Endothelial cell of umbilical vein (primary cell): Measurements from ENCODE around the gene MIB2. TPM values are rescaled to one million over a fixed set of nuclear protein-coding genes. Genes with fewer than 3 reads are reported as not detected.

Experiments
- BruUV-seq: library from RNA; stranded (reverse); fragments of 400-500 nt; replicated peaks from 2 replicates; lab custom pipeline; 2021; lab: Mats Ljungman, UMichigan
- CTCF ChIA-PET: fragments of 300-600, 350-600 bp; sonication (Branson Sonifier 250); formaldehyde crosslinking; loops from one replicate; lab custom pipeline; 2021; ENCODE audit warnings: antibody characterized with exemption, inconsistent platforms; lab: Charles Lee
- POLR2A ChIA-PET: fragments of 300-600, 350-600 bp; sonication (Branson Sonifier 250); formaldehyde crosslinking; loops from one replicate; lab custom pipeline; 2021; ENCODE audit warnings: antibody characterized with exemption, inconsistent platforms; lab: Charles Lee
- DNase-seq: peaks from one replicate; pipeline ENCODE4 v3.0.0-alpha.2; 2011; ENCODE audit warnings: low read depth, low spot score
- FAIRE-seq: peaks from 2 replicates; lab custom pipeline; 2011; peaks lifted over from hg19 to GRCh38; lab: Jason Lieb, UNC
- H2AFZ ChIP-seq: 2 replicates; pipeline ENCODE4 v1.6.0; 2012; ENCODE audit warnings: low read depth, low read length, control low read depth, inconsistent platforms
- H3K27ac ChIP-seq: 2 replicates; pipeline ENCODE4 v1.5.1; 2011; ENCODE audit warnings: low read depth, mild to moderate bottlenecking, control low read depth, low read length, moderate library complexity; ENCODE audit not compliant: insufficient read depth
- H3K27me3 ChIP-seq, 2 experiments: 2 replicates each; pipeline versions ENCODE4 v1.6.0 to v1.6.1; 2011; ENCODE audit warnings: low read length in 2 of 2, mixed read lengths in 1 of 2; ENCODE audit not compliant: control insufficient read depth in 2 of 2, insufficient read depth in 2 of 2
- H3K36me3 ChIP-seq, 2 experiments: 2 replicates in 1 of 2; 3 replicates in 1 of 2; pipeline ENCODE4 v1.5.1; 2011; ENCODE audit warnings: low read length in 2 of 2, mild to moderate bottlenecking in 1 of 2, moderate library complexity in 1 of 2; ENCODE audit not compliant: control insufficient read depth in 2 of 2, insufficient read depth in 2 of 2; ENCODE audit errors: extremely low read depth in 1 of 2
- H3K4me1 ChIP-seq: 3 replicates; pipeline ENCODE4 v1.5.1; 2011; ENCODE audit warnings: mild to moderate bottlenecking, low read length; ENCODE audit not compliant: control insufficient read depth, insufficient read depth; ENCODE audit errors: extremely low read depth
- H3K4me2 ChIP-seq: 2 replicates; pipeline ENCODE4 v1.6.1; 2011; ENCODE audit warnings: low read length, control low read depth, mixed read lengths; ENCODE audit not compliant: insufficient read depth
- H3K4me3 ChIP-seq, 3 experiments: fragments of 200-600 bp in 1 of 3; sonication (generic), shearing (Covaris generic) in 1 of 3; replicated peaks in 1 of 3; 2 replicates each; pipeline ENCODE4 v1.5.1; 2011 to 2016; ENCODE audit warnings: control low read depth in 3 of 3, low read length in 3 of 3, mild to moderate bottlenecking in 2 of 3, inconsistent platforms in 1 of 3, low read depth in 1 of 3, moderate library complexity in 1 of 3; ENCODE audit not compliant: insufficient read depth in 1 of 3
- H3K79me2 ChIP-seq: 2 replicates; pipeline ENCODE4 v1.6.0; 2012; ENCODE audit warnings: low read length, inconsistent platforms; ENCODE audit not compliant: control insufficient read depth, insufficient read depth
- H3K9ac ChIP-seq: replicated peaks from 2 replicates; pipeline ENCODE3; 2011; ENCODE audit warnings: low read length, control low read depth; ENCODE audit not compliant: insufficient read depth; ENCODE audit errors: extremely low read depth
- H3K9me1 ChIP-seq: replicated peaks from 3 replicates; pipeline ENCODE4 v1.6.0; 2011; ENCODE audit warnings: mild to moderate bottlenecking, low read length; ENCODE audit not compliant: control insufficient read depth, insufficient read depth; ENCODE audit errors: extremely low read depth
- H3K9me3 ChIP-seq: replicated peaks from 2 replicates; pipeline ENCODE4 v1.5.1; 2012; ENCODE audit warnings: low read length, inconsistent platforms; ENCODE audit not compliant: control insufficient read depth, insufficient read depth
- H4K20me1 ChIP-seq: replicated peaks from 2 replicates; pipeline ENCODE3; 2011; ENCODE audit warnings: mild to moderate bottlenecking, low read length; ENCODE audit not compliant: control insufficient read depth, insufficient read depth; ENCODE audit errors: extremely low read depth
- EZH2 ChIP-seq: IDR thresholded peaks from 2 replicates; pipeline ENCODE4 v1.6.1; 2012; ENCODE audit warnings: borderline replicate concordance, low read depth, mild to moderate bottlenecking, moderate library complexity, low read length, inconsistent platforms; ENCODE audit not compliant: severe bottlenecking
- FOS ChIP-seq: IDR thresholded peaks from 2 replicates; pipeline ENCODE4 v1.6.1; 2011; ENCODE audit warnings: mild to moderate bottlenecking, low read length, moderate library complexity, borderline replicate concordance; ENCODE audit not compliant: insufficient read depth
- GATA2 ChIP-seq: IDR thresholded peaks from 2 replicates; pipeline ENCODE4 v1.7.0; 2011; ENCODE audit warnings: low read depth, mild to moderate bottlenecking, moderate library complexity, mixed read lengths, low read length; ENCODE audit not compliant: insufficient read length, insufficient read depth
- JUN ChIP-seq: IDR thresholded peaks from 2 replicates; pipeline ENCODE4 v1.6.1; 2011; ENCODE audit warnings: borderline replicate concordance, low read depth; ENCODE audit not compliant: insufficient read length, insufficient read depth
- MYC ChIP-seq: IDR thresholded peaks from one replicate; pipeline ENCODE4 v1.6.1; 2011; ENCODE audit warnings: mild to moderate bottlenecking, low read depth, low read length
- POLR2A ChIP-seq: IDR thresholded peaks from 2 replicates; pipeline ENCODE4 v1.6.1; 2012; ENCODE audit warnings: low read depth, mild to moderate bottlenecking, control low read depth, low read length
- POLR2AphosphoS5 ChIP-seq: IDR thresholded peaks from 2 replicates; pipeline ENCODE4 v1.6.1; 2012; ENCODE audit warnings: low read depth, mild to moderate bottlenecking, control low read depth, low read length, moderate library complexity; ENCODE audit not compliant: insufficient read depth
- dilution Hi-C: fragments of 300-500 bp; cut with MboI; formaldehyde crosslinking; loops from one replicate; pipeline ENCODE4 v1.15.0; 2019; ENCODE audit warnings: low sequenced_read_pairs; ENCODE audit not compliant: extremely low pct_ligation_motif_present
- intact Hi-C: fragments of 100-400 bp; cut with micrococcal nuclease; formaldehyde crosslinking; loops from one replicate; pipeline ENCODE4 v1.10.0; 2022
- polyA plus RNA-seq, 4 experiments: library from polyadenylated mRNA; depleted of rRNA in 3 of 4; stranded (reverse) in 3 of 4; unstranded in 1 of 4; fragments of >200 nt; gene quantifications; 2 replicates each; pipeline versions ENCODE4 v1.2.1 to v1.2.3, GENCODE V29; 2011 to 2012; ENCODE audit warnings: missing spikeins in 1 of 4
- total RNA-seq: library from RNA; stranded (reverse); gene quantifications from 2 replicates; pipeline ENCODE4 v1.2.3, GENCODE V29; 2021
- TF ChIP-seq, protein P1 (sequence below), 2 donors: IDR thresholded peaks; 1 replicate in 1 of 2; 2 replicates in 1 of 2; pipeline ENCODE4 v1.5.1; 2011; ENCODE audit warnings: low read length in 2 of 2, mild to moderate bottlenecking in 2 of 2, moderate library complexity in 2 of 2, control low read depth in 1 of 2, inconsistent platforms in 1 of 2, low read depth in 1 of 2; ENCODE audit not compliant: insufficient read depth in 1 of 2; ENCODE audit errors: extremely low read depth in 1 of 2
- TF ChIP-seq, protein P2 (sequence below): IDR thresholded peaks from 2 replicates; pipeline ENCODE4 v1.6.1; 2011; ENCODE audit not compliant: insufficient read depth, insufficient read length

The MIB2 gene
- total and polyA plus RNA-seq, 2 donors (not counting 3 experiments of a cell fraction or from before 2014, with no cell fraction given), result 25.9 to 45.0 TPM

DNA sequence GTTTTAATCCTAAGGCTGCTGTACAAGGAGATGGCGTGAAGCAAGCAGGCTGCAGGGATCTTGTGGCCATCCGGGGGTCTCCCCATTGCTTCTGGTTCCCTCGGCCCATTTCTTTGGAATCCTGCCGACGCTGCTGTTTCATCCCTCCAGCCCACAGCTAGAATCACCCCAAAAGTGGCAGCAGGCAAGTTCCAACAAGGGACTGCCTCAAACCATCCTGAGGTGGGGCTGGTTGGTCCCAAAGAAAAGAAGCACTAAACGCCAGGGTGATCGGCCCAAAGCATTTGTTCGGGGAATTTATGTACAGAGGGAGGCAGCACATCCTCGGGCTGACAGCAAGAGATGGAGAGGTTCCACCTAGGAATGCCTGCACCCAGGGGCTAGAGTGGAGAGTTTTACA is 4.5 kb upstream of the MIB2 start:
- no peaks in the 10 kb centered on the region for H3K9me3 ChIP-seq
- intact Hi-C loops, result no loop called here
- H3K4me3 ChIP-seq, result no peak overlapping the region
- peaks cover 11% of the 10 kb centered on the region for H3K4me1 ChIP-seq
- H3K4me2 ChIP-seq, result no peak overlapping the region
- no peaks in the 10 kb centered on the region for H3K79me2 ChIP-seq
- no peaks in the 10 kb centered on the region for H3K27me3 ChIP-seq
- dilution Hi-C loops, result no loop called here
- no peak overlapping the region for H2AFZ ChIP-seq
- ChIA-PET POLR2A (no interaction called here), CTCF (no interaction called here)
- H3K36me3 ChIP-seq, result no peaks in the 10 kb centered on the region
- no peak for DNase-seq
- H3K9ac ChIP-seq, result no peak overlapping the region
- H3K9me1 ChIP-seq, result no peaks in the 10 kb centered on the region
- no peak overlapping the region for H3K27ac ChIP-seq
- no peak for FAIRE-seq
- H4K20me1 ChIP-seq, result no peaks in the 10 kb centered on the region
- BruUV-seq, result no TSS peak
- TF ChIP-seq JUN, result no peak
- TF ChIP-seq MYC, result no peak
- TF ChIP-seq POLR2A, result no peak
- no peak for TF ChIP-seq EZH2
- TF ChIP-seq, protein P1, sequence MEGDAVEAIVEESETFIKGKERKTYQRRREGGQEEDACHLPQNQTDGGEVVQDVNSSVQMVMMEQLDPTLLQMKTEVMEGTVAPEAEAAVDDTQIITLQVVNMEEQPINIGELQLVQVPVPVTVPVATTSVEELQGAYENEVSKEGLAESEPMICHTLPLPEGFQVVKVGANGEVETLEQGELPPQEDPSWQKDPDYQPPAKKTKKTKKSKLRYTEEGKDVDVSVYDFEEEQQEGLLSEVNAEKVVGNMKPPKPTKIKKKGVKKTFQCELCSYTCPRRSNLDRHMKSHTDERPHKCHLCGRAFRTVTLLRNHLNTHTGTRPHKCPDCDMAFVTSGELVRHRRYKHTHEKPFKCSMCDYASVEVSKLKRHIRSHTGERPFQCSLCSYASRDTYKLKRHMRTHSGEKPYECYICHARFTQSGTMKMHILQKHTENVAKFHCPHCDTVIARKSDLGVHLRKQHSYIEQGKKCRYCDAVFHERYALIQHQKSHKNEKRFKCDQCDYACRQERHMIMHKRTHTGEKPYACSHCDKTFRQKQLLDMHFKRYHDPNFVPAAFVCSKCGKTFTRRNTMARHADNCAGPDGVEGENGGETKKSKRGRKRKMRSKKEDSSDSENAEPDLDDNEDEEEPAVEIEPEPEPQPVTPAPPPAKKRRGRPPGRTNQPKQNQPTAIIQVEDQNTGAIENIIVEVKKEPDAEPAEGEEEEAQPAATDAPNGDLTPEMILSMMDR (IDR thresholded peaks at IDR 0.05; ENCODE audit: extremely low read depth in 1 of 2, insufficient read depth in 1 of 2, low read depth in 1 of 2, low read length in 2 of 2), result no peak
- TF ChIP-seq, protein P2, sequence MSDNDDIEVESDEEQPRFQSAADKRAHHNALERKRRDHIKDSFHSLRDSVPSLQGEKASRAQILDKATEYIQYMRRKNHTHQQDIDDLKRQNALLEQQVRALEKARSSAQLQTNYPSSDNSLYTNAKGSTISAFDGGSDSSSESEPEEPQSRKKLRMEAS, result no peak
- TF ChIP-seq FOS, result no peak
- no peak for TF ChIP-seq POLR2AphosphoS5
- TF ChIP-seq GATA2, result no peak
